GM19035 (cell line): ENCODE measurements around the gene IGSF11.
"Not testable (repeated sequence)": the region's sequence is repeated elsewhere in the genome, so short reads cannot be mapped to it uniquely, and the experiment has no call there.

Experiments used
- ATAC-seq: cut with Tn5 transposase; IDR thresholded peaks from one replicate; pipeline ENCODE4 v1.9.1; 2021; ENCODE audit not compliant: unreplicated experiment

The IGSF11 gene

DNA sequence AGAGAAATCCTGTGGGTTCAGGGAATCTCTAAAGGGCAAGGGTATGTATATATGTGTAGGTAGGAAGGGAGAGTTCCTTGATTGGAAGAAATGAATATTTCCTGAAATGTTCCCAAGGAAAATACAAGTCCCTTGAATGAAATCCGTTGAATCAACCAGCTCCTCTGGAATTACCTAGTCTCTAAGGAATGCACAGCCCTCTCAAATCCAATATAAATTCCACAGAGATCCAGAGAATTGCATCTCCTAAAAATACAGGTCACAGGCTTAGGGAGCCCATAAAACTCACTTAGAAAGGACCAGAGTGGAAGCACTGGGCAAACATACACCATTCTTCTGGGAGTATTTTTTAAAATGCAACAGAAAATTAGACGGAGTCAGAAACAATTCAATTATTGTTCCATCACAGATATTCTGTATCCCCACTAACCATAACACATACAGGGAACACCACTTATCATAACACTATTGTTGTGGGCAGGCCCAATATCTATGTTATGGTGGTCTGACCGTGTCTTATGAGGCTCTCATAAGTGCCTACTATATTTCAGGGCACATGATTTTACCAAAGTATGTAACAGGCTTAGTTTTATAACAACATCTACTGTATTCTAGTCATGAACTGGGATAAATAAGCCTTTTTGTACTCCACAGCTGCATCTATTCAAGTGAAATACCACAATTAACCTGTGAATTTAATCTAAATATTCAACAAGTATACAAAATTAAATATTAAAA lies 43.7 kb downstream of the IGSF11 start:
- ATAC-seq = no peak

DNA sequence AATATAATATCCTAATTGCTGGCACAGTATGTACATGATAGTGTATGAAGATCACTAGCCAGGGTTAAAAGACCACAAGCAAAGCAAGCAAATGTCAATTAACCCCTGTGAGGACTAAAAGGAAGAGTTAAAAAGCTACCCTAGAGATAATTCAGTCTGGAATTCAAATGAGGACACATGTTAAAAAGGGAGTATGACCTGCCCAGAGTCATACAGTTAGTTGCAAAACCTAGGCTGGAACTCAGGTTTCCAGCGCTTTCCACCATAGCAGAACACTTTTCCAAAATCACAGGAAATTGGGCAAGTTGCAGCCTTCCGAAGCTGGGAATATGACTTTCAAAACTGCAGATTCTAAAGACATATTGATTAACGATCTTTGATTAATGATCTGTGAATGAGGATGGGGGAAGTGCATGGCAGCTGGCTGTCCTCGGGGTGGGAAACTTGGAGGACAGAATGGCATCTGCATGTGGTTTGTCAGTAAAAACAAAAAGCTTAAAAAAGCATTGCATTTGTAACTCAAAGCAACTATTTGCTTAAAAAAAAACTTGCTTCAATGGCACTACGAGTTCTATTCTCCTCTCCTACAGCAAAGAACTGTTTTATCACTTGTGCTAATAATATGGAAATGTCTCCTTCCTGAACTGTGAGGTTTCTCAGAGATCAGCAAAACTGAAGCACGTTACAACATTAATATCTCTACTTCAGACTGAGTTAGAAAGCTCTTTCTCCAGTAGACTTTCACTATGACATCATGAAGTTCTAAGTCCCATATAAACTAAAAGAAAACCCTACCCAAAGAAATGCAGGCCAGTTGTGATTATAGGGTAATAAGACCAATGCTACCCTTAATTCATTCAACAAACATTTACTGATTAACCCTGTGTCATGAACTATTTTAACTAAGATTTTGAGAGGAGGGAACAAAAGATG lies 46.2 kb downstream of the IGSF11 start:
- no peak for ATAC-seq

DNA sequence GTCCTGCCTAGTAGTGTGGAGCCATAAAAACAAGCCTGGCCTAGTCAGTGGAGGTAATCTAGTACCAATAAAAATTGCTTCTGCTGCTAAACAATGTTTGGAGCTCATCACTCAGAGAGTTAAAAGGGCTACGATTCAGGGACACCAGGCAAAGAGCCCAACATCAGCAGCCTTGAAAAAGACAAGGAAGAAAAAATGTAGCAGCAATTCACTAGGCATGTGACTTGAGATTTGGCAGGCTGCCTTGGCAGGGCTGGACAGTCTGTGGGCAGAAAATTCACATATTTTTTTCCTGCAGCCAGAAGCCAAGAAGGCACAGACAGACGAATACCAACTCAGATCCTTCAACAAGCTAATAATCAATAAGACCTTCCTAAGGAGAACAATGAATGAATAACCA lies 47.2 kb downstream of the IGSF11 start:
- no peak for ATAC-seq

DNA sequence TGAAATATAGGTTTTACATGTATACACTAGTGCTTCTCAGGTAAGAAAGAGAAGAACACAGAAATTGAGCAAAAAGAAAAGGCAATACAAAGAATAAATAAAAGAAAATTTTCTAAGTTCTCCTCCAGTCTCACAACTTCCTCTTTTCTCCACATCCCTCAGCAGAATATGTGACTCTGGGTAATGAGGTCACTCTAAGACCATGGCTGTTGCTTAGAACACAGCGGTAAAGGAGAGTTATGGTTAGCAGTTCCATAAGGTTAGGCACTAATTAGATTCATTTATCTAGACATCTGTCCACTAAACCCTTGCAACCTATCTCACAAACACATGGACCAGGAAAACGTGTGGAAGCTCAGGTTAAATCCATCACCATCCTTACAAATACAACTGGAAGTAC lies 47.9 kb downstream of the IGSF11 start:
- ATAC-seq = no peak

DNA sequence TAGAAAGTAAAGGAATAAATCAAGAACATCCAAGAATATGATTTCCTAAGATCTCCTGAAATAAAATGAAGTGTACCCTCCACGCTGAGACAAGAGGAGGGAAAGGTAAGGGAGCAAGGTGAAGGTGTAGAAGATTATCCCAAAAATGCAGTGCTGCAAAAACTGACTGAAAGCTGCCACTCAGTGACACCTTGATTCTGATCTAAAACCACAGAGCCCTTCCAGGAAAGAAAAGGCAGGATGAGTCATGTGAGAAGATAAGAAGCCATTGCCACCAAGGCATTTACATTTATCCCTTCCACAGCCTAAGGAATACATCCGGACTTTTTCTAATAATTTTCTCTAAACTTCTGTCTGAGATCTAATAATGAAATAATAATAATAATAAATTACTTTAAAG lies 49.9 kb downstream of the IGSF11 start:
- no peak for ATAC-seq

DNA sequence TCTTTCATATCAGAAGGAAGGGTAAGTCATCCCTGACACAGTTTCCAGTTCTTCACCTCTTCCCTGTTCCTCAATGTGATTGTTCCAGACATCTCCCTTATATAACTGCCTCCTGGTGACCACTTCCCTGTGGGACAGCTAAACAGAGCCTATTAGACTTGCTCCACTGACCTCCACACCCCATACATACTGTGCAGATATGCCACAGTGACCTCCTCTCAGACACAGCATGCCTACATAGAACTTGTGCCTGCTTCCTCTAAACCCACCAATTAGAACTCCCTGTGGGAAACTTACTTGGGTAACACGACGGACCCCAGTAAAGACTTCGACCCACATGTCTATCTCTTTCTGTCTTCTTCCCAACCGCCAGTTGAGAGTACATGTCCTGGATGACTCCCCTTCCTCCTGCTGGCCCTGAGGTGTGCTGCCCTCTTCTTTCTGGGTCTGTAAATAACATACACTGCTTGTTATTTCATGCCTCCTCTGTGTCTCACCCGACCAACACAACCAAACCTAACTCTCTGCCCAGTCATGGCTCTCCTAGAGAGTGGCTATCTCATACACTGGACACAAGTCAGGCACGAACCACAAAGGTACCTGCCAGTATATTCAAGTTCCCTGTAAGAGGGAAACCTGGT lies 53.0 kb downstream of the IGSF11 start:
- ATAC-seq = no peak

DNA sequence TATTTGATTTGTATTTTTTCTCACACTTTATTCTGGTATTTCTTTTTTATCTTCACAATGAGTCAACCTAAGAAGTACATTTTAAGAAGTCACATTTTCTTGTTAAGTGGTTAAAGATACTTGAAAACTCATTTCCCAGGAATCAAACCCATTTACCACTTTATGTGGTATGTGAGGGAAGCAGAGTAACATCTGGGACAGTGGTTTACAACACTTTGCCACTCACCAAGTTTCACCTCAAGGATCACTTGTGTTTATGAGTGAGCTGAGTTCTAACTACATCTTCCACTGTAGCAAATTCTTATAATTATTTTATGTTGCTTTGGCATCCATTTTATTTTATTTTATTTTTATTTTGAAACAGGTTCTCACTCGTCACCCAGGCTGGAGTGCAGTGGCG lies 53.8 kb downstream of the IGSF11 start:
- no peak for ATAC-seq

DNA sequence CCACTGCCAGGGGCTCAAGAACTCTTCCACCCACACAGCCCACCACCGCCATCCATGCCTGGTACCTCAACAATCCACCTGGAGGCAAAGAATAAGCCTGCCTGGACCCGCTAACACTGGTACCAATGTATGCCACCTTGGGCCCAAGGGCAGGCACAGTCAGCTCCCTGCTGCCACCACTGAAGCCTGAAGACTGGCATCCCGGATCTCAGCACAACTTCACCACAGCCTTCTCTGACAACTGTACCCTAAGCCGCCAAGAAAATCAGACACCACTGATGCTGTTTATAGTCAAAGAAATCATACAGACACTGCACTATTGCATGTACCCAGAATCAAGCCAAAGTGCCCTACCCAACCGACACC lies 56.3 kb downstream of the IGSF11 start:
- no peak for ATAC-seq

DNA sequence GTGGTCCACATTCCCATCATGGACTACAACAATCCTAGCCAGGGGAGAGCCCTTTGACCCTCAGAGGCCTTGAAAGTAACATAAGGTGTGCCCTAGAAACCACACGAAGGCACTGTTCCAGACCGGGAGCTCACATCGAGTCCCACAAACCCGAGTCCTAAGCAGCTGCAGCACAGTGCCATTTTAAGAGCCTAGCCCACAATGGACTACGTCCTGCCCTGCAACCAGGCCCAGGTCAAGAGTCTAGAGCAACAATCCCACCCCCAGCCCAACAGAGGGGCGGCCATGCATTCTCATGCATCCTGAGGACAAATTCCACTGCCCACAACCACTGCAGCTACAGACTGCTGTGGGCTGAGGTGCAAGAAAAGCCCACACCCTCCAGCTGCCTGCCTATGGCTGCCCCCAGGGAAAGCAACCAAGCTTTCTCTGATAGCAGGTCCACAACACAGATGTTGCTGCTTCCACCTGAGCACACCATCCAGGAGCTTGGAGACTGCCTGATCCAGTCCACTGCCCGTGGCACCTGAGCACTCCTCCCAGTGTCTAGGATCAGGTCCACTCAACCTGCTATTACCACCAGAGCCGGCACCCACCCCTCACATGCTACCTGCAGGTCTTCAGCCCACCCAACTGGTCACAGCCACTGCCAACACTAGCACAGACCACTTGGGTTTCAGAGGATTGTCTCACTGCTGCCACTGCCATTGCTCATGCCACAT lies 56.8 kb downstream of the IGSF11 start:
- ATAC-seq = no peak

DNA sequence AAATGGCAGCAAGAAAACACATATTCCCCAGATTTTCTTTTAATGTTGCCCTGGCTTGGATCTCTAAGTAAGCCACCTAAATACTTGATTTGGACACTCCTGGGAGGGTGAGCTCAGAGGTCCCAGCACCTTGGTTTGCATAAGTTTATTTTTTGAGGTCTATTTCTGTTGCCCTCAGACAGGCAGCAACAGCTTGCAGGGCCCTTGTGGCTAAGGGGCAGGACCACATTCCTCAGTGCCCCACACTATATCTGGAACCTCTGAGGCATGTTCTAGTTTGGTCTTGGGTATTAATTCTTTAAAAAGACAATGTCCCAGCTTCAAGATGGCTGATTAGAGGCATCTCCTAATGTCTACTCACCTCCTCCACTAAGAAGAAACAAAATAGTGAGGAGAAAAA lies 57.5 kb downstream of the IGSF11 start:
- no peak for ATAC-seq

DNA sequence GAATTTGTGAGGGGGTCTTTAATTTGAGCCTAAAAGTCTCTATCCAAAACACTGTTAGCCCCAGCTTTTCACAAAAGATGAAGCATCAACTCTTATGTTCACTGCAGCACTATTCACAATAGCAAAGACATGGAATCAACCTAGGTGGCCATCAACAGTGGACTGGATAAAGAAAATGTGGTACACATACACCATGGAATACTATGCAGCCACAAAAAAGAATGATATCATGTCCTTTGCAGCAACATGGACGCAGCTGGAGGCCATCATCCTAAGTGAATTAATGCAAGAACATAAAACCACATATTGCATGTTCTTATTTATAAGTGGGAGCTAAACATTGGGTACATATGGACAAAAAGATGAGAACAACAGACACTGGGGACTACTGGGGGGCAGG lies 59.2 kb downstream of the IGSF11 start:
- ATAC-seq = not testable (repeated sequence)

DNA sequence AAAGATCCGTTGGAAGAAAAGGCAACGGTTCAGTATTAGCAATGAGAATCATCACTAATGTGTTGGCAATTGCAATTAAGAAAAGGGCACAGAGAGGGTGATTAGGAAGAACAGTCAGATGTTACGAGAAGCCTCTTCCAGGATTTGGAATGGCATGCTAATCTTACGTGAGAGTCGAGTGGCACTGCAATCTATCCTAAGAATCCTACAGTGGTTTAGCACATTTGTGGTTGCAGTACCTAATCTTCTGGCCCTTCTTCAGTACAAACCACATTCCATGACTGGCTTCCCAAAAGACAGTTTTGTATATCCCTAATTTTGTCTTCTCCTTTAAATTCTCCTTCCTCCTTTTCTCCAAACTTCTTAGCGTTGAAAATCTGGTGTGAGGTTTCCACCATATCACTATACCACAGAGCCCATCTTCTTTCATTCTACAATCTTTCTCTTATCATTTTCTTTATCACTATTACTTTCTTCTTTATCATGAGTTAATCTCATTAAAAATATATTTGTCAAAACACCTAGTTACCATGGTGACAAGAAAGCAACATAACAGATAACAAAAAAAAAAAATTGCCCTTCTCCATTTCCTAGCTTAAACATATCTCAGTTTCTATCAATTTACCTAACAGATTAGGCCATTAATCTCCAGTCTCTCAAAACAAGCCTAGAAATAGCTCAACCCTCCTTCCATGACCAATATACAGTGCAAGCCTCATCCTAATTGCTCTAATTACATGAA lies 60.1 kb downstream of the IGSF11 start:
- ATAC-seq = no peak

DNA sequence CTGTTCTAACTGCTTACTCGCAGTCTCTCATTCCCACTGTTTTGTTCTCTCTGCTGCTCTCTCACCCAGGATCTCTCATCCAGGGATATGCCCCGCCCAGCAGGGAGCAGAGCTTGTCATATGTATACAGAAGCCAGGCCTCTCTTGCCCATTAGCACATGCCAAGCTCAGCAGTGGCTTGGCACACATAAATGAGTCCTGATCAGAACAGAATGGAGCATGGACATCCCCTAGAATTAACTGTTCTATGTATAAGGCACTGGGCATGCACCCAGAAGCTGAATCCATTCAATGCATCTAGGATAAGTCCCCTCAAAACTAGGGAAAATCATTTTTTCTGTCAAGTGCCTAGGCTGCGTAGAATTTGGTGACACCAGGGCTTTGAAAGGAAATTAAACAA lies 61.6 kb downstream of the IGSF11 start:
- ATAC-seq = no peak

DNA sequence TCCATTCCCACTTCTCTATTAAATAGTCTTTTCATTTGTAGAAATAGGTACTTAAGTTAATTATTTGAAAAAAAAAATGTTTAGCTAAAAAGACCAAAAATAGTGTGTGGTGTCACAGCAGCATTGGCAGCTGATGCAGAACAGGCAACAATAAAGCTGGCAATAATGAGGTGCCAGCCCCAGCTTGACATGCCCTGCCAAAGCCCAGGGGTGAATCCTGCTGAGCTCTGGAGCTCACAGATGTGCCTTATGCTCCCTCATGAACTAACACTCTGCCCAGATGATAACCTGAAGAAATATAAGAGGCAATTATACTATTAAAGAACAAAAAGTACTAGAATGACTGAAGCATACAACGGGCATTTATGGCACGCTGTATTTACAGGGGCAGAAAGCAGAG lies 63.8 kb downstream of the IGSF11 start:
- ATAC-seq = no peak

DNA sequence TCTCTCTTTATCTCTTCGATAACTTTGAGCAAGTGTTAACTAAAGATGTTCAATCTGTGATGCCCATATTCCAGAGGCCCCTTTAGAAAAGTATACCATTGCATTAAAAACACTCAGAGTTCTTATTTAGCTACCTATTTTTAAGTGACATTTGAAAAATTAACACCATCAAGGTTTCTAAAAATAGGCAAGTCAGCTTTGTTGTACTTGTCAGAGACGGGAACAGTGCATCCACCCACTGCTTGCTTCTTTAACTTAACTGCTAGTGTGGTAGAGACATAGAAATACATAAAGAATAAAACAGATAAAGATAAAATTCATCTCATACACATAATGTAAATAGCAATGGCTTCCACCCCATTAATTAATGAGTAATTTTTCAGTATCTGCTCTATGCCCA lies 66.0 kb downstream of the IGSF11 start:
- no peak for ATAC-seq

DNA sequence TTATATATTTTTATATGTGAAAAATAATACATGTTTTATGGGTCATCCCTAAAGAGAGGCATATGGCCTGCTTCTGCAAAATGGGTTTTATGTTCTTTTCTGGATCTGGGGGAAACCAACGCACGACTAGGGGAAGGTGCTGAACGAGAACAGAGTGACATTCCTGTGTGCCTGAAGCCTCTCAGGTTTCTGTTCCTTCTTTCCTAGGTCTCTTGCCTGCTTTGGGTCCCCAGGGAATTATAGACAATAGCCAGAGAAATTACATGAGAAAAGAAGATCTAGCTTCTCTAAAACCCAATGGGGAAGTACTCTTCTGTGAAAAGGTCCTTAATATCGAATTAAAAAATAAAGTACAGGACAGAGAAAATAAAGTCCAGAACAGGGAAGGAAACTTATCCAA lies 66.5 kb downstream of the IGSF11 start:
- ATAC-seq = no peak

DNA sequence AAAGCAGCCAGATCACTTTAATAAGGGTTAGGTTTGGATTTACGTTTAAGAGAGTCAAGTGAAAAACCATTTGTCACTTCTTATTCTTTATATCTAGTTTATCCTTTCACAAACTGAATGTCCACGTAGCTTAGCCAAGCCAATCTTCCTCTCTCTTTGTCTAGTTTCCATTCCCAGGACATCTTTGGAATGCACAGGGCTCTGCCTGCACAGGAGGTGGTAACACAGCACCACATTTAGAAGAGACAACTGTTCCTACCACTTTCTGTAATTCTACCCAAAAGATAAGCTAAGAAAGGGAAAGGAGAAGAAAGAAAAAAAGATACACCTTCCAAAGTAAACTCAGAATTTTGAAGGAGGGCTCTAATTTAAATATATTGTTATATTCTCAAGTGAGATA lies 67.9 kb downstream of the IGSF11 start:
- no peak for ATAC-seq

DNA sequence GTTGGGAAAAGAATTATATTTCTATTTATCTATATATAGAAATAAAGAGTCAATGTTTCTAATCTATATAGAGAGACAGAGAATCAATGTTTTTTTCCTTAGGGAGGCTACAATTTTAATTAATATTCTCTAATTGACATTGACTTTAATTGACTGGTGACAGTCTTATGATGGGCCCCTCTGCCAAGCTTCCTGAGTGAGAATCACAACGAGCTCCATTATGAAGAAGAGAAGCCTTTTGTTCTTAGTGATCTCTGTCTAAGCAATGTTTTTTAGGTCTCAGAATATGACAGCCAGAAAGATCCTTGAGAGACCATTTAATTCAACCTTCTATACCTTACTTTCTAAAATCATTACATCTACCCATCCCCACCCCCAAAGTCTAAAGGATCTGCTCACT lies 70.9 kb downstream of the IGSF11 start:
- no peak for ATAC-seq

DNA sequence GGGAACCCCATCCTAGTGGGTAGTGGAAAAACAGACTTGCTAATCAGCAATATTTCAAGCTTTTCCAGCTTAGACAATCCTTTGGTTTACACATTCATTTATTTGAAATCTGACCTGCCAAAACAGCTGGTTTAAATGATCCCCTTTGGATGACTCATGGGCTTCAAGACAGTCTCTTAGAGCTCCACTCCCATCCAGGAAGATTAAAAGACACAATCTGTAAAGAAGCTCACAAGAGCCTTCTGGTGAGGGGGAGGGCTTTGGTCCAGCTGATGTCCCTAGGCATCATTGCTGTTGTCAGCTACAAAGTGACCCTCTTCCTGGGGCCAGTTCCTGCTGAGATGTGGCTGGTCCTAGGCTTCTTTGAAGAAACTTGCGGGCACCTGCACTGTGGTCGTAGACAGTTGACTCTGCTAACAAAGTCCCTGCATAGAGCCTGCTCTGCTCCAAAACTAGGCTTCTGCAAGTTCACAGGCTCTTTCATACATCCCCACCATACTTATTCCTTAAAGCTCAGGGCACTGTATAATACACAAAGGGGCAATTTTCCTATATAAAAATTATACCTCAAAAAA lies 73.7 kb downstream of the IGSF11 start:
- no peak for ATAC-seq

DNA sequence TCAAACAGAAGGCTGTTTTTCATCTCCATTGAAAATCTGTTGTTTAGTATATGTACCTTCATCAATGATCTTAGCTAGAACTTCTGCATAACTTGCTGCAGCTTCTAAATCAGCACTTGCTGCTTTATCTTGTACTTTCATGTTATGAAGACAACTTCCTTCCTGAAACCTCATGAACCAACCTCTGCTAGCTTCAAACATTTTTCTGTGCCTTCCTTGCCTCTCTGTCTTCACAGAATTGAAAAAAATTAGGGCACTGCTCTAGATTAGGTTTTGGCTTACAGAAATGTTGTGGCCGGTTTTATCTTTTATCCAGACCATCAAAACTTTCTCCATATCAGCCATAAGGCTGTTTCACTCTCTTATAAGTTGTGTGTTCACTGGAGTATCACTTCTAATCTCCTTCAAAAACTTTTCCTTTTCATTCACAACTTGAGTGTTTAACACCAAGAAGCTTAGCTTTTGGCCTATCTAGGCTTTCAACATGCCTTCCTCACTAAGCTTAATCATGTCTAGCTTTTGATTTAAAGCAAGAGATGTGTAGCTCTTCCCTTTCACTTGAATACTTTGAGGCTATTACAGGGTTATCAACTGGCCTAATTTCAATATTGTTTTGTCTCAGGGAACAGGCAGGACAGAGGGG lies 78.6 kb downstream of the IGSF11 start:
- no peak for ATAC-seq
